ENCODE results near the gene NFIB.

DNA sequence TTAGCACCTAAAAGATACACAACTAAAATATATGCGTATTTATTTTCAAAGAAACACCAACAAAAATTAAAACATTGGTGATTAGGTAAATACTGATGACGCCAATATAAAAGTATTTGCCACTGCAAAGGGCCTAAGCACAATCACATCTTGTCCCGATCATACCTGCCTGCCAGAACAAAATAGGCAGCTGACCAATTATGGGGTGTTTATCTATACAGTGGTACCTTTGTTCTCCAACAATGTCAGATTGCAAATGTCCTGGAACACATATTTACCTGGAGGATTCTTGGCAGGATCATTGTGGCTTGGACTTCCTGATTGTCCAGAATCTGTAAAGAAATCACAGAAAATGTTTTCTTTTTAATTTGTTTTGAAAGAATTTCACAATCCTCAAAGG lies 134.5 kb downstream of the NFIB start:
- TF ChIP-seq EZH2 (IDR thresholded peaks at IDR 0.05; ENCODE audit: low read length) (no peak), CTCF (optimal IDR thresholded peaks at IDR 0.05 in 1 of 3, IDR thresholded peaks at IDR 0.05 in 1 of 3, conservative IDR thresholded peaks at IDR 0.05 in 1 of 3; ENCODE audit: extremely low read depth in 1 of 3, insufficient read depth in 2 of 3, low read length in 3 of 3) (no peak)

Measured in keratinocyte (primary cell).